ENCODE measurements around the gene GAREM2. TPM values are rescaled to one million over a fixed set of nuclear protein-coding genes. Genes with fewer than 3 reads are reported as not detected.

Gene GAREM2
- total and polyA plus RNA-seq, 12 donors, result 0.55 to 2.5 (median 1.1) TPM; not detected in 1

- no peaks in the 10 kb centered on the region for H3K9me3 ChIP-seq (replicated peaks in 1 of 3)
- intact Hi-C loops (cut with DNase I), result no loop called here
- H3K36me3 ChIP-seq (replicated peaks in 1 of 2), result peaks cover 0 to 92% of the 10 kb centered on the region in 2 donors
- H3K4me3 ChIP-seq, result no peak overlapping the region
- no peak overlapping the region for H3K27ac ChIP-seq
- no peaks in the 10 kb centered on the region for H3K27me3 ChIP-seq
- H3K4me1 ChIP-seq (replicated peaks in 1 of 2), result no peaks in the 10 kb centered on the region
- 67 to 74% (median 68%) methylated on average over 11 to 12 of the region's 12 CpGs for WGBS, 4 donors
- no peak for TF ChIP-seq POLR2A (IDR thresholded peaks at IDR 0.05)
- TF ChIP-seq CTCF (IDR thresholded peaks at IDR 0.05), result no peak
- DNase-seq, result peak in 1 of 7 donors; percentile 39
Observed at GRCh38 chr2:26195040-26195984, 22.4 kb downstream of the GAREM2 start.

DNA sequence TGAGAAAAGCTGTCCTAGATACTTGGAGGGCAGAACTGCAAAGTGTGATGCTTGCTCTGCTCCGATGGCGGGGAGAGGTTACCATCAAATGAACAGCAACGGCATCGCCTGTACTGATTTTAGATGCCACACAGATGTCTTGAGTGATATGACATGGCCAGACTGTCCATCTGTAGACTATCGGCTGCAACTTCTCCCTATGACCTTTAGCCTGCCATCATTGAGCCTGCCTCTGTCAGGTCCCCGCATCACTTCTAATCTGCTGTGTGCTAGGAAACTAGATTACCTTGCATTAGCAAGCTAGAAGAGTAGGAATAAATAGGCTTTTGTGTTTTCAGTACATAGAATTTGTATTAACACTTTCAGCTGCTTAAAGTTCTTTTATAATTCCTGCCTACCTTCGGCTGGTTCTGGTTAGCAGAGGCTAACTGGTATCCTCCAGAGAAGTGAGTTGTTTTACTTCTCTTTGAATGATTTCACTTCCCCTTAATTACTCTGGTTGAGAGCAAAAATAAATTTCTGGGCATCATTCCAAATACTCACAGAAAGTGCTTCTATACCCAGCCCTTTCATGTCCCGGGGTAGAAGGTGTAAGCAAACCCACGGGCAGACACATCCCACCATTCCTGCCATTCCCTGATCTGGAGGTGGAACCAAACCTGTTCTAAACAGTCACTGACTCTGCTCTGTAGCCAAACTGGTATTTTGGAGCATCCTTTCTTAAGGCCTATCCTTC lies 24.0 kb downstream of the GAREM2 start:
- Histone ChIP-seq H3K4me3 (no peak overlapping the region), H3K4me1 (replicated peaks in 1 of 2) (no peaks in the 10 kb centered on the region), H3K9me3 (replicated peaks in 1 of 3) (no peaks in the 10 kb centered on the region), H3K27ac (no peak overlapping the region), H3K36me3 (replicated peaks in 1 of 2) (peaks cover 0 to 91% of the 10 kb centered on the region in 2 donors), H3K27me3 (no peaks in the 10 kb centered on the region)
- intact Hi-C loops (cut with DNase I), result no loop called here
- TF ChIP-seq CTCF (IDR thresholded peaks at IDR 0.05) (no peak), POLR2A (IDR thresholded peaks at IDR 0.05) (no peak)
- DNase-seq, result no peak
- WGBS, 4 donors, result 83 to 88% (median 85%) methylated on average over 9 of the region's 9 CpGs

DNA sequence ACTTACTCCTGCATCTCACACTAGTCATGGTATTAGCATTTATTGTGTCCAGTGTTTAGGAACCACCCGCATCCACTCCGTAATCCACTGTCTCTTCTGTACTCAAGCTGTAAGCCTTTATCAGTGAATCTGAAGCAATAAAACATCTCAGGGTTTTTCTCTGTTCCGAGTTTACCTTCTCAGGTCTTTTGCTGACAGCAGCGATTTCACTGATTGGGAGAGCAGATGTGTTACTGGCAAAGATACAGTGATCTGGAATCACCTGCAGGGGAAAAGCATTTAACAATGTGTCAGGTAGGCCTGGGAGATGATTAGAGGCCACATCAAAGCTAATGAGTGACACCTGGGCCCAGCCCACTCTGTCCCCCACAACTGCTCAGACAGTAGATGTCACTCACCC lies 24.6 kb downstream of the GAREM2 start:
- no peaks in the 10 kb centered on the region for H3K27me3 ChIP-seq
- H3K36me3 ChIP-seq (replicated peaks in 1 of 2), result peaks cover 0 to 91% of the 10 kb centered on the region in 2 donors
- H3K4me1 ChIP-seq (replicated peaks in 1 of 2), result no peaks in the 10 kb centered on the region
- no peak overlapping the region for H3K4me3 ChIP-seq
- intact Hi-C loops (cut with DNase I), result no loop called here
- DNase-seq, result no peak
- H3K9me3 ChIP-seq (replicated peaks in 1 of 3), result no peaks in the 10 kb centered on the region
- H3K27ac ChIP-seq, result no peak overlapping the region
- TF ChIP-seq POLR2A (IDR thresholded peaks at IDR 0.05) (no peak), CTCF (IDR thresholded peaks at IDR 0.05) (no peak)
- WGBS, 4 donors, result 79 to 91% (median 88%) methylated on average over 4 of the region's 4 CpGs

DNA sequence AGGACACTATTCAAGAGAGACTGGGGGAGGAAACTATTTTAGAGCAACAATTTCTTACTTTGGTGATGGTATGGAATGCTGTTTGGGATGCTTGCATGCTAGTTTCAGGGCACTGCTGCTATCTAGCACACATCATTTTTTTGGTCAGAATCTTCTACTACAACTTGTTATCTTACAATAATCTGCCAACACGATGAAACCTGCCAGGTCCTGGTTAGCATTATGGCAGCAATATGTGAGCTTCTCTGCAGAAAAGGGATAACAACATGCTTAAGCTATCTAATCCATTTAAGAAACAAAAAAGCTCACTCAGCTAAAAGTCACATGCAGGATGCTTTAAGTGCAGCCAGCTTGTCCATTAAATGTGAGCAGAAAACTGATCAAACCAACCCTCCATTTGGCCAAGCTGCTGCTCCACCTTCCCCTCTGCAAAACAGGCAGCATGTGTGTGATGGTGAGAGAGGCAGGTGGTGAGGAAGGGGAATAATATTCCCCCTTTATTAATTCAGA lies 30.1 kb downstream of the GAREM2 start:
- intact Hi-C loops (cut with DNase I), result no loop called here
- WGBS, 4 donors, result 73 to 100% (median 77%) methylated on average over 1 of the region's 1 CpG
- Histone ChIP-seq H3K27me3 (no peaks in the 10 kb centered on the region), H3K4me1 (replicated peaks in 1 of 2) (no peaks in the 10 kb centered on the region), H3K9me3 (replicated peaks in 1 of 3) (no peaks in the 10 kb centered on the region), H3K36me3 (replicated peaks in 1 of 2) (peaks cover 0 to 71% of the 10 kb centered on the region in 2 donors), H3K4me3 (no peak overlapping the region), H3K27ac (no peak overlapping the region)
- no peak for DNase-seq
- TF ChIP-seq CTCF (IDR thresholded peaks at IDR 0.05) (no peak), POLR2A (IDR thresholded peaks at IDR 0.05) (no peak)

Data from adrenal gland (tissue), 12 donors.